Keratinocyte (primary cell): ENCODE results near the gene STK32B. TPM values are rescaled to one million over a fixed set of nuclear protein-coding genes. Genes with fewer than 3 reads are reported as not detected.
A peak's percentile ranks its signal among the peaks of the same experiment; 100 is the strongest.

Source experiments
- DNase-seq: peaks from one replicate; pipeline ENCODE4 v3.0.0-alpha.2; 2011; ENCODE audit warnings: low read depth, missing footprints, low spot score
- FAIRE-seq: peaks from 2 replicates; lab custom pipeline; 2011; peaks lifted over from hg19 to GRCh38; lab: Jason Lieb, UNC
- H2AFZ ChIP-seq: 2 replicates; pipeline ENCODE4 v1.6.0; 2012; ENCODE audit warnings: low read length, control low read depth, inconsistent platforms; ENCODE audit not compliant: control insufficient read depth
- H3K27ac ChIP-seq: 2 replicates; pipeline ENCODE4 v1.5.1; 2011; ENCODE audit warnings: low read length; ENCODE audit not compliant: control insufficient read depth, insufficient read depth
- H3K27me3 ChIP-seq: 3 replicates; pipeline ENCODE4 v1.6.0; 2011; ENCODE audit warnings: low read length; ENCODE audit not compliant: control insufficient read depth, insufficient read depth; ENCODE audit errors: extremely low read depth
- H3K36me3 ChIP-seq, 2 experiments: 2 replicates in 1 of 2; 3 replicates in 1 of 2; pipeline ENCODE4 v1.5.1; 2011; ENCODE audit warnings: low read length in 2 of 2, mild to moderate bottlenecking in 1 of 2; ENCODE audit not compliant: control insufficient read depth in 2 of 2, insufficient read depth in 2 of 2; ENCODE audit errors: extremely low read depth in 1 of 2
- H3K4me1 ChIP-seq: 3 replicates; pipeline ENCODE4 v1.5.1; 2011; ENCODE audit warnings: low read length; ENCODE audit not compliant: control insufficient read depth, insufficient read depth; ENCODE audit errors: extremely low read depth
- H3K4me2 ChIP-seq: 3 replicates; pipeline ENCODE4 v1.6.0; 2011; ENCODE audit warnings: low read depth, low read length; ENCODE audit not compliant: control insufficient read depth, insufficient read depth; ENCODE audit errors: extremely low read depth
- H3K4me3 ChIP-seq, 3 experiments: fragments of 200-600 bp in 1 of 3; sonication (generic) in 1 of 3; 2 replicates in 2 of 3; 3 replicates in 1 of 3; pipeline ENCODE4 v1.5.1; 2011 to 2016; ENCODE audit warnings: low read length in 3 of 3, mild to moderate bottlenecking in 3 of 3, control low read depth in 2 of 3, inconsistent platforms in 1 of 3, low read depth in 1 of 3, mixed read lengths in 1 of 3, mixed run types in 1 of 3, moderate library complexity in 1 of 3; ENCODE audit not compliant: control insufficient read depth in 2 of 3, insufficient read depth in 2 of 3; ENCODE audit errors: extremely low read depth in 1 of 3
- H3K79me2 ChIP-seq: 2 replicates; pipeline ENCODE4 v1.6.0; 2012; ENCODE audit warnings: low read length; ENCODE audit not compliant: control insufficient read depth, insufficient read depth
- H3K9ac ChIP-seq: 3 replicates; pipeline ENCODE4 v1.6.0; 2011; ENCODE audit warnings: low read length; ENCODE audit not compliant: control insufficient read depth, insufficient read depth; ENCODE audit errors: extremely low read depth
- H3K9me1 ChIP-seq: 3 replicates; pipeline ENCODE4 v1.6.0; 2011; ENCODE audit warnings: low read length; ENCODE audit not compliant: control insufficient read depth, insufficient read depth; ENCODE audit errors: extremely low read depth
- H3K9me3 ChIP-seq: 2 replicates; pipeline ENCODE4 v1.5.1; 2012; ENCODE audit warnings: low read depth, low read length; ENCODE audit not compliant: control insufficient read depth
- H4K20me1 ChIP-seq: 3 replicates; pipeline ENCODE4 v1.6.0; 2011; ENCODE audit warnings: low read length; ENCODE audit not compliant: control insufficient read depth, insufficient read depth; ENCODE audit errors: extremely low read depth
- EZH2 ChIP-seq: IDR thresholded peaks from one replicate; pipeline ENCODE4 v1.6.1; 2012; ENCODE audit warnings: inconsistent platforms, mild to moderate bottlenecking, low read length, moderate library complexity
- dilution Hi-C: fragments of 300-500 bp; cut with MboI; formaldehyde crosslinking; loops from one replicate; pipeline ENCODE4 v1.7.0; 2020; ENCODE audit warnings: low sequenced_read_pairs; ENCODE audit not compliant: extremely low pct_ligation_motif_present
- polyA plus RNA-seq, 5 experiments: library from polyadenylated mRNA; depleted of rRNA in 3 of 5; stranded (reverse) in 3 of 5; stranded (forward) in 1 of 5; unstranded in 1 of 5; fragments of >200 nt; gene quantifications; 1 replicate in 1 of 5; 2 replicates in 3 of 5; 3 replicates in 1 of 5; pipeline versions ENCODE4 v1.2.1 to v1.2.3, GENCODE V29; 2011 to 2012; ENCODE audit warnings: missing spikeins in 2 of 5, low read depth in 1 of 5, low replicate concordance in 1 of 5
- TF ChIP-seq, protein P1 (sequence below), 3 experiments: IDR thresholded peaks in 1 of 3; conservative IDR thresholded peaks in 1 of 3; optimal IDR thresholded peaks in 1 of 3; 2 replicates in 2 of 3; 3 replicates in 1 of 3; pipeline versions ENCODE3 to v1.5.1; 2011; ENCODE audit warnings: low read length in 3 of 3, mild to moderate bottlenecking in 3 of 3, moderate library complexity in 2 of 3, control low read depth in 1 of 3, inconsistent platforms in 1 of 3; ENCODE audit not compliant: insufficient read depth in 2 of 3; ENCODE audit errors: extremely low read depth in 1 of 3

STK32B gene
- polyA plus RNA-seq, 1 donor (not counting 4 experiments of a cell fraction or from before 2014, with no cell fraction given) = 3.4 TPM

DNA sequence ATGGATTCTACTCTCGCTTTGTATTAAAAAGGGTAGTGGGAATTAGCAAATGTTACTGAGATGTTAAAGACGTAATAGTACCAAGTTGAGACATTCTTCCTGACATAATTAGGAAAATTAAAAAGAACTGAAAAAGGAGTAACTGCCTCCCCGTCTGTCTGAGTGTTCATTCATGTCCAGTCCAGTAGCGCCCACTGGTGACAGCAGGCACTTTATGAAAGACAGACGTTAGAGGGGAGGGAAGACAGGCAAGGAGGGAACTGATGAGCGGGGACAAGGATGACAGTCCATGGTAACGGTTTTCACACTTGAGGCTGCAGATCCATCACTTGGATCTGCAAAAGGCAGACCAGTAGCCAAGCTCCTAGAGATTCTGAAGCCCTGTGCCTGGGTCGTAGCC, 326.7 kb downstream of the STK32B start:
- H3K9ac ChIP-seq = no peak overlapping the region
- H3K4me3 ChIP-seq = no peak overlapping the region
- no peaks in the 10 kb centered on the region for H3K9me3 ChIP-seq
- H3K9me1 ChIP-seq = no peaks in the 10 kb centered on the region
- DNase-seq (no peak), FAIRE-seq (no peak)
- no peak overlapping the region for H3K27ac ChIP-seq
- H3K4me2 ChIP-seq = no peak overlapping the region
- dilution Hi-C loops = no loop called here
- H4K20me1 ChIP-seq = no peaks in the 10 kb centered on the region
- H3K79me2 ChIP-seq = no peaks in the 10 kb centered on the region
- no peaks in the 10 kb centered on the region for H3K27me3 ChIP-seq
- TF ChIP-seq, protein P1, sequence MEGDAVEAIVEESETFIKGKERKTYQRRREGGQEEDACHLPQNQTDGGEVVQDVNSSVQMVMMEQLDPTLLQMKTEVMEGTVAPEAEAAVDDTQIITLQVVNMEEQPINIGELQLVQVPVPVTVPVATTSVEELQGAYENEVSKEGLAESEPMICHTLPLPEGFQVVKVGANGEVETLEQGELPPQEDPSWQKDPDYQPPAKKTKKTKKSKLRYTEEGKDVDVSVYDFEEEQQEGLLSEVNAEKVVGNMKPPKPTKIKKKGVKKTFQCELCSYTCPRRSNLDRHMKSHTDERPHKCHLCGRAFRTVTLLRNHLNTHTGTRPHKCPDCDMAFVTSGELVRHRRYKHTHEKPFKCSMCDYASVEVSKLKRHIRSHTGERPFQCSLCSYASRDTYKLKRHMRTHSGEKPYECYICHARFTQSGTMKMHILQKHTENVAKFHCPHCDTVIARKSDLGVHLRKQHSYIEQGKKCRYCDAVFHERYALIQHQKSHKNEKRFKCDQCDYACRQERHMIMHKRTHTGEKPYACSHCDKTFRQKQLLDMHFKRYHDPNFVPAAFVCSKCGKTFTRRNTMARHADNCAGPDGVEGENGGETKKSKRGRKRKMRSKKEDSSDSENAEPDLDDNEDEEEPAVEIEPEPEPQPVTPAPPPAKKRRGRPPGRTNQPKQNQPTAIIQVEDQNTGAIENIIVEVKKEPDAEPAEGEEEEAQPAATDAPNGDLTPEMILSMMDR (optimal IDR thresholded peaks at IDR 0.05 in 1 of 3, IDR thresholded peaks at IDR 0.05 in 1 of 3, conservative IDR thresholded peaks at IDR 0.05 in 1 of 3; ENCODE audit: extremely low read depth in 1 of 3, insufficient read depth in 2 of 3, low read length in 3 of 3) = peak; percentile 18 to 65 (median 37)
- no peak for TF ChIP-seq EZH2
- H3K4me1 ChIP-seq = peaks cover 5% of the 10 kb centered on the region
- no peaks in the 10 kb centered on the region for H3K36me3 ChIP-seq
- no peak overlapping the region for H2AFZ ChIP-seq

DNA sequence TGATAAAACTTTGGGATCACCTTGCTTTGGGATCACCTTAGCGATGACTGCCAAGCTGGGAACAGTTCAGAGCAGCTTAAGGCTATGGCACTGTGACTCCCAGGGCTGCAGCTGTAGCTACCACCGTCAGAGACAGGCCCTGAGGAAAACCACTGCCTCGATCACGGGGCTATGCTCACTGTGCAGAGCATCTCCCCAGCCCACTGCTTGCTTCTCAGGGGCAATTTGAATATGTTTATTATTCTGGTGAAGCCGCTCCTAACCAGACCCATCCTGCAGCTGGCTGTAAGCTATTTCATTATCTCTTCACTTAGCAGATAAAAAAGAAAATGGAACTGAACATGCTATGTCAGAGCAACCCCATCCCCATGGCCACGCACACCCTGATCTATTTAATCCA, 328.6 kb downstream of the STK32B start:
- no peak overlapping the region for H3K27ac ChIP-seq
- H3K9me3 ChIP-seq = no peaks in the 10 kb centered on the region
- no peak overlapping the region for H3K9ac ChIP-seq
- TF ChIP-seq, protein P1 (optimal IDR thresholded peaks at IDR 0.05 in 1 of 3, IDR thresholded peaks at IDR 0.05 in 1 of 3, conservative IDR thresholded peaks at IDR 0.05 in 1 of 3; ENCODE audit: extremely low read depth in 1 of 3, insufficient read depth in 2 of 3, low read length in 3 of 3) = no peak
- no peak for TF ChIP-seq EZH2
- no peak overlapping the region for H3K4me2 ChIP-seq
- no peaks in the 10 kb centered on the region for H4K20me1 ChIP-seq
- H3K27me3 ChIP-seq = no peaks in the 10 kb centered on the region
- peaks cover 5% of the 10 kb centered on the region for H3K4me1 ChIP-seq
- DNase-seq = no peak
- H3K79me2 ChIP-seq = no peaks in the 10 kb centered on the region
- dilution Hi-C loops = no loop called here
- H2AFZ ChIP-seq = no peak overlapping the region
- H3K9me1 ChIP-seq = no peaks in the 10 kb centered on the region
- no peaks in the 10 kb centered on the region for H3K36me3 ChIP-seq
- no peak overlapping the region for H3K4me3 ChIP-seq
- no peak for FAIRE-seq
